WTC11 (cell line): Measurements from ENCODE around the gene SLC25A45. TPM values are rescaled to one million over a fixed set of nuclear protein-coding genes. Genes with fewer than 3 reads are reported as not detected.
A peak's percentile ranks its signal among the peaks of the same experiment; 100 is the strongest.

ENCODE experiments used
- ATAC-seq: fragments of 200-7000 bp; cut with Tn5 transposase; 2 replicates; pipeline ENCODE4 v1.10.0; 2021; ENCODE audit warnings: mild to moderate bottlenecking, moderate library complexity
- CTCF ChIA-PET: fragments of 300-600 bp; sonication (Branson Sonifier 250); formaldehyde crosslinking; loops from one replicate; lab custom pipeline; 2021; ENCODE audit warnings: antibody characterized with exemption; lab: Charles Lee
- POLR2A ChIA-PET: fragments of 350-600 bp; sonication (Branson Sonifier 250); formaldehyde crosslinking; loops from one replicate; lab custom pipeline; 2021; ENCODE audit warnings: antibody characterized with exemption; lab: Charles Lee
- DNase-seq: peaks from one replicate; pipeline ENCODE4 v3.0.0; 2021; ENCODE audit warnings: low spot score
- H3K27ac Mint-ChIP-seq: 2 replicates; pipeline ENCODE4 v1.8.0; 2021; ENCODE audit warnings: mixed read lengths
- H3K27me3 Mint-ChIP-seq: 2 replicates; pipeline ENCODE4 v1.8.0; 2021; ENCODE audit warnings: low read depth, mild to moderate bottlenecking, moderate library complexity, mixed read lengths
- H3K36me3 Mint-ChIP-seq: 2 replicates; pipeline ENCODE4 v1.8.0; 2021; ENCODE audit warnings: mixed read lengths
- H3K4me1 Mint-ChIP-seq: 2 replicates; pipeline ENCODE4 v1.8.0; 2022; ENCODE audit warnings: mixed read lengths
- H3K4me3 Mint-ChIP-seq: 2 replicates; pipeline ENCODE4 v1.8.0; 2021; ENCODE audit warnings: mild to moderate bottlenecking, moderate library complexity, mixed read lengths
- H3K9me3 Mint-ChIP-seq: 2 replicates; pipeline ENCODE4 v1.8.0; 2021; ENCODE audit warnings: mixed read lengths
- ATF1 ChIP-seq: sonication (generic); formaldehyde crosslinking; IDR thresholded peaks from 2 replicates; pipeline ENCODE4 v1.8.1; 2023; ENCODE audit warnings: mild to moderate bottlenecking, moderate library complexity, missing genetic modification reagents
- ATF3 ChIP-seq: sonication (generic); formaldehyde crosslinking; conservative IDR thresholded peaks from 2 replicates; pipeline ENCODE4 v1.8.1; 2022; ENCODE audit warnings: mild to moderate bottlenecking, missing genetic modification reagents
- CBFB ChIP-seq: sonication (generic); formaldehyde crosslinking; IDR thresholded peaks from 2 replicates; pipeline ENCODE4 v1.8.1; 2022; ENCODE audit warnings: mild to moderate bottlenecking, low read depth, missing genetic modification reagents
- CTCF ChIP-seq: fragments of 200-600 bp; IDR thresholded peaks from 2 replicates; pipeline ENCODE4 v1.8.0; 2022; ENCODE audit warnings: antibody characterized with exemption
- FOXK1 ChIP-seq: sonication (generic); formaldehyde crosslinking; IDR thresholded peaks from 2 replicates; pipeline ENCODE4 v1.8.0; 2022; ENCODE audit warnings: mild to moderate bottlenecking, moderate library complexity, missing genetic modification reagents
- IRF1 ChIP-seq: sonication (generic); formaldehyde crosslinking; IDR thresholded peaks from 2 replicates; pipeline ENCODE4 v1.8.0; 2023; ENCODE audit warnings: missing genetic modification reagents
- NR3C1 ChIP-seq: sonication (generic); formaldehyde crosslinking; conservative IDR thresholded peaks from 2 replicates; pipeline ENCODE4 v1.8.1; 2023; ENCODE audit warnings: low read depth, mild to moderate bottlenecking, missing genetic modification reagents
- STAT6 ChIP-seq: sonication (generic); formaldehyde crosslinking; conservative IDR thresholded peaks from 2 replicates; pipeline ENCODE4 v1.8.1; 2023; ENCODE audit warnings: mild to moderate bottlenecking, low read depth, missing genetic modification reagents, moderate library complexity
- TP53 ChIP-seq: sonication (generic); formaldehyde crosslinking; IDR thresholded peaks from 2 replicates; pipeline ENCODE4 v1.8.1; 2023; ENCODE audit warnings: mild to moderate bottlenecking, missing genetic modification reagents
- USF1 ChIP-seq: sonication (generic); formaldehyde crosslinking; IDR thresholded peaks from 2 replicates; pipeline ENCODE4 v1.8.0; 2022; ENCODE audit warnings: mild to moderate bottlenecking, missing genetic modification reagents
- USF2 ChIP-seq: sonication (generic); formaldehyde crosslinking; IDR thresholded peaks from 2 replicates; pipeline ENCODE4 v1.8.1; 2023; ENCODE audit warnings: mild to moderate bottlenecking, missing genetic modification reagents, moderate library complexity
- ZNF263 ChIP-seq: sonication (generic); formaldehyde crosslinking; IDR thresholded peaks from 2 replicates; pipeline ENCODE4 v1.8.1; 2022; ENCODE audit warnings: low read depth, mild to moderate bottlenecking, moderate library complexity, missing genetic modification reagents
- ZNF416 ChIP-seq: fragments of 250-450 bp; sonication (Bioruptor Pico); IDR thresholded peaks from 2 replicates; pipeline ENCODE4 v1.9.0; 2021; ENCODE audit warnings: mild to moderate bottlenecking, inconsistent platforms
- ZNF425 ChIP-seq: fragments of 250-450 bp; sonication (Bioruptor Pico); conservative IDR thresholded peaks from 2 replicates; pipeline ENCODE4 v1.9.0; 2021; ENCODE audit warnings: mild to moderate bottlenecking
- total RNA-seq: library from RNA; stranded (reverse); gene quantifications from 3 replicates; pipeline ENCODE4 v1.2.3, GENCODE V29; 2021

SLC25A45 gene
- total RNA-seq, 1 experiment from 2014 or later, result 1.7 TPM

- Mint-ChIP-seq H3K9me3 (no peaks in the 10 kb centered on the region), H3K27ac (peak overlapping the region; percentile 70)
- TF ChIP-seq CTCF (no peak), CBFB (CRISPR knock-in tag) (no peak), ATF3 (CRISPR knock-in tag) (no peak), NR3C1 (CRISPR knock-in tag) (no peak), STAT6 (CRISPR knock-in tag) (no peak)
- TF ChIP-seq, all 79 proteins: peak for 0
- H3K4me3 Mint-ChIP-seq, result no peak overlapping the region
- 0 out of 2 replicates have a peak, but pooled peaks cover 2% of the 10 kb centered on the region for H3K27me3 Mint-ChIP-seq
- H3K4me1 Mint-ChIP-seq, result peaks cover 20% of the 10 kb centered on the region
- no peak for ATAC-seq
- CTCF ChIA-PET, result interaction anchor here (1.3 kb wide), 1 partner anchor 98 kb away, joined by 7 read pairs; no protein-coding TSS in a partner anchor
- DNase-seq, result peak; percentile 10
- POLR2A ChIA-PET, result no interaction called here
- H3K36me3 Mint-ChIP-seq, result peaks cover 15% of the 10 kb centered on the region
Observed at GRCh38 chr11:65412271-65413076, 30.0 kb upstream of the SLC25A45 start.

- Mint-ChIP-seq H3K4me3 (no peak overlapping the region), H3K4me1 (peaks cover 12% of the 10 kb centered on the region), H3K27ac (no peak overlapping the region), H3K36me3 (peaks cover 15% of the 10 kb centered on the region), H3K27me3 (no peaks in the 10 kb centered on the region), H3K9me3 (no peaks in the 10 kb centered on the region)
- ChIA-PET CTCF (no interaction called here), POLR2A (interaction anchor here (0.6 kb wide), 1 partner anchor 84 kb away, joined by 3 read pairs; no protein-coding TSS in a partner anchor)
- TF ChIP-seq ZNF416 (CRISPR knock-in tag), result no peak
- TF ChIP-seq FOXK1 (CRISPR knock-in tag), result no peak
- TF ChIP-seq IRF1, result no peak
- TF ChIP-seq USF1, result no peak
- TF ChIP-seq ZNF425 (CRISPR knock-in tag), result no peak
- TF ChIP-seq TP53 (CRISPR knock-in tag), result no peak
- no peak for TF ChIP-seq USF2 (CRISPR knock-in tag)
- peak; percentile 47; the same call in 1 of the 2 replicates for TF ChIP-seq ZNF263 (CRISPR knock-in tag)
- TF ChIP-seq ATF1 (CRISPR knock-in tag), result no peak
- TF ChIP-seq, all 79 proteins: peak for 1
- ATAC-seq (no peak), DNase-seq (peak; percentile 5)
Observed at GRCh38 chr11:65411681-65412070, 29.2 kb upstream of the SLC25A45 start.
